ENCODE results near the gene EHD3.

The EHD3 gene

GRCh38 chr2:31237348-31238017 lies 3.5 kb downstream of the EHD3 start:
- peak; percentile 13 for DNase-seq

- DNase-seq = peak; percentile 24
Observed at GRCh38 chr2:31238126-31238905, 4.4 kb downstream of the EHD3 start.

GRCh38 chr2:31238906-31239592 lies 5.1 kb downstream of the EHD3 start:
- DNase-seq = peak; percentile 40

- peak; percentile 37 for DNase-seq
Observed at GRCh38 chr2:31239593-31240177, 5.7 kb downstream of the EHD3 start.

DNA sequence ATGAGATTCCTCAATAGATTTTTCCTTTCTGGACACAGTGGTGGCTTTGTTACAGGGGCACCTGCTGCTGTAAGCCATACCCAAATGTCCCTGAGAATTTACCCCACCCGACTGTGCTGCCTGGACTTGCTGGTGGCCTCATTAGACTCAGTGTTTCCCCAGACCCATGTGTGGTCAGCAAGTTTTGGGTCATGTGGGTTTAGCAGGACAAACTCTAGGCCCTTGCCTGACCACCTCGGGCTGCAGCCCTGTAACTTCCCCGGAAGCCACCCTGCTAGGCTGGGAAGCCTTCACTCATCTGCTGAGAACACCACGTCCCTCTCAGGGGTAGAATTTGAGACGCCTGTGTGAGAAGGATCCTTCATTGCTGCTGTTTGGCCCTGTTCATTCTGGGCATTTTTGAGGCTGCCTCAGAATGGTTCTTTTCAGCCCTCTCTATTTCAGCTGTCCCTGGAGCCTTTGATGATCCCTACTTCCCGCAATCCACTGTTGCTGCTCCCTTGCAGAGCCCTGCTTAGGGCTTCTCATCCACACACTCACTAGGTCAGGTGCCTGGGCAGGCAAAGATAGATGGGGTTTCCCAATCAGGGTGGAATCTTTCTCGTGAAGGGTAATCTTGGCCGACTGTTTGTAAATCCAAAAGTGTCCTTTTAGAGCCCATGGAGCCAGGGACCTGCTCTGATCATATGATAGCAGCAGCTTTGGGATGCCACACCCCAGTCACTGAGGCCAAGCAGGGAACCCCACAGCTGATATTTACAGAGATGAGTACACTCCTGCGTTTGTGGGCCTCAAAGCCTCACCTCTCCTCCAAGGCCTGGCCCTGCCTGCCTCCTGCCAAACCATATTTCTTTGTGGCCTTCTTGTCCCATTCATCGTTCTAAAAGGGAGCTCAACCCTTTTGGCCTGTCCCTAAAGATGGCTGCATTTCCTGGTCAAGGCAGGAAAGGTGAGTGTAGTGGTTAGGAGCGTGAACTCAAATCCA lies 6.7 kb downstream of the EHD3 start:
- DNase-seq = peak; percentile 32

- no peak for DNase-seq
Observed at GRCh38 chr2:31241625-31242270, 7.8 kb downstream of the EHD3 start.

GRCh38 chr2:31243053-31243452 lies 9.1 kb downstream of the EHD3 start:
- DNase-seq = no peak

GRCh38 chr2:31244101-31244500 lies 10.1 kb downstream of the EHD3 start:
- DNase-seq = no peak

- DNase-seq = no peak
Observed at GRCh38 chr2:31246184-31246852, 12.4 kb downstream of the EHD3 start.

DNA sequence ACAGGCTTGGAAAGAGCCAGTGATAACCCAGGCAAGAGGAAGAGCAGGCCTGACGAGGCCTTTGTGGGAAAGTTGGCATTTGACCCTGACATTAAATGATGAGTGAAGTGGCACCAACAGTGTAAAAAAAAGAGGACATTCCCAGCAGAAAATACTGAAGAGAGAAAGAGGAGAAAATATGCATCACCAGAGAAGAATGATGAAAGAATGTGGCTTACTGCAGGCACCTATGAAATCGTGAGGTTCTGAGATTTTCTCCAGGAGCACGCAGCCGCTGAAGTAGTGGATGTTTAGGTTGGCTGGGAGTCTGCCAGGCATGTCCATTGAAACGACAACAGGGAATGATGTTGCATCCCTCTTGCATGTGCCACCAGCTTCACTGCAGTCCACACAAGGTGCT lies 13.8 kb downstream of the EHD3 start:
- no peak for DNase-seq

DNA sequence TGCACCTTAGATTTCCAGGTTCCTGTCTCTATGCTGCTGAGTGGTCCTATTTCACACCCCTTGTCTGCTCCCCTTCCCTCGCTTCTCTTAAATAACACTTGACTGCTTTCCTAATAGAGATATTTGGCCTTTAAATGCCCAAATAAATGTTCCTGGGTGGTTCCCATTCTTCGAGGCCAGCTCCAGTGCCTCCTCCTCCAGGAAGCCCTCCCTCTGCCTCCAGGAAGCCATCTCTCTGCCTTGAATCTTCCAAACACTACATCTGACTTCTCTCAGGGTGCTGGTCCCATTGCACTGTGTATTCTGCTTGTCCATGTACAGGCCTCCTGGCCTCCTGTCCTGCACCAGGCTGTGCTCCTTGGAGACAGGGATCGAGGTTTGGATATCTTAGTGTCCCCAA lies 14.2 kb downstream of the EHD3 start:
- DNase-seq = no peak

DNA sequence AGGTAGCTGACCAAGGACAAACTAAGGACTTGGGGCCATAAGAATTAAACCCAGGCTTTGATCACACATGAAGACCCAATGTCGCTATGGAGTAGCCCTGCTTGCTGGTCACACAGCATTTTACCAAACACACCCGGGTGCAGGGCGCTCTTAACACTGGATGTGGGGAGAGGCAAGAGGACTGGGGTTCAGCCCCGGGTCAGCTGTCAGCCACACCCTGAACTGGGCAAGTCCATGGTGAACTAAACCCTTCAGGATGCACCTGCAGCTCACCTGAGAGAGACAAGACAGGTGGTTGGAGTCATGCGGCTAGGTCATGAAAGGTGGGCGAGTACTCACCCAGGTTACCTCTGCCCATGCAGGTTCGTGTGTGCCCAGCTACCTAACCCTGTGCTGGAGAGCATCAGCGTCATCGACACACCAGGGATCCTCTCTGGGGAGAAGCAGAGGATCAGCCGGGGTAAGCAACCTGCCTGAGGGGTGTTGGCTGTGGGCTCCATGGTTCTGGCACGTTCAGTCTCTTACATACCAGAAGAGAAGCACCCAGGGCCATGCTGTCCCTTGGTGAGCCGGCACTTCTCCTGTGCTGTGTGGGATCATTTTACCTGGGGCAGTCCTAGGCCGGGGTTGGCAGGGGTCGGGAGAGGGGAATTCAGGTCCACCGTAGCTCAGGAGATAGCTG lies 15.2 kb downstream of the EHD3 start:
- no peak for DNase-seq

GRCh38 chr2:31251018-31251417 lies 17.1 kb downstream of the EHD3 start:
- DNase-seq = no peak

DNA sequence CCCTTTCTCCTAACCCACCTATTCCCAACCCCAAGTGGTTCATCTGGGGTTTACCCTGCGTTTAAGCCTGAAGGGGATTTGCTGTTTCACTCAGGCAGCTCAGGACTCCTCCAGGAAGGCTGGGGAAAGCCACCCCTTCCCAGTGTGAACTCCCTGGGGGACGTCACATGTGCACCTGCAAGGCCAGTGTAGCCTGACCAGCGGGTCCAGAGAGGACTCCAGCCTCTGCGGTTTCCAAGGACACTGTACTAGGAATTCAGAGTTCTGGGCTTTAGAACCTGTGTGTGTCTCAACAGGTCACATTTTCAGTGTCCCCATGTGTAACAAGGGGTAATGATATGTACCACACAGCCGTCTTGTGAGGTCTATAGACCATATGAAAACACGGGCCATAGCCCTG lies 17.9 kb downstream of the EHD3 start:
- DNase-seq = no peak

DNA sequence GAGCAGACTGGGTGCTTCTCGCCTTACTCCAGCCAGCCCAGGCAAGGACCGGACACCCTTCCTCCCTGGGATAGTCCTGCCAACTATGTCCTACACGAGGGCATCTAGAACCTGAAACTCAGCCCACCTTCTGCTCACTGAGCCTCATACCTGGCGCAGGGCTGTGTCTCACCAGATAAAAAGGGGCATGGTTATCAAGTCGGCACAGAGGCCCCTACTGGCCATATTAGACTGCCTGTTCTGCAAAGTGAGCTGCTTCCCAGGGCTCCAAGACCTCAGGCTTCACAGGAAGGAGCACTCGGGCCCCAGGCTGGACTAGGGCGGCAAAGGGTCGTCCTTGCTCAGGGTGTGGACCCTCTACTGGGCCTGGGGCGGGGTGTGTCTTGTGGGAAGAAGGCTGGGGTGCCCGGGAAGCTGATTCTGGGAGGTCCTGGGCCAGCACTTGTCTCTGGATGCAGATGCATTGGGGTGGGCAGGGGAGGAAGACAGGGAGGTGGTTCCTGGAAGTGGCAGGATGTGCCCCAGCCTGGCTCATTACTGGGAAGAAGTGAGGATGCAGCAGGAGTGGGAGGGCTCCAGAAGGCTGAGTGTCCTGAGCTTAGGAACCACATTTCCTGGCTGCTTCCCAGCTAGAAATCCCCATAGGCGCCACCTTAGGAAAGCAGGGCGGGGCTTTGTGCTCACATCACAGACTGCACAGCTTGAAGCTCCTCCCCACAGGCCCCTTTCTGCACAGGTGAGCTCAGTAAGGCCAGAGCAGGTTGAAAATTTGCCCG lies 19.6 kb downstream of the EHD3 start:
- DNase-seq = no peak

- no peak for DNase-seq
Observed at GRCh38 chr2:31254237-31255203, 20.6 kb downstream of the EHD3 start.

DNA sequence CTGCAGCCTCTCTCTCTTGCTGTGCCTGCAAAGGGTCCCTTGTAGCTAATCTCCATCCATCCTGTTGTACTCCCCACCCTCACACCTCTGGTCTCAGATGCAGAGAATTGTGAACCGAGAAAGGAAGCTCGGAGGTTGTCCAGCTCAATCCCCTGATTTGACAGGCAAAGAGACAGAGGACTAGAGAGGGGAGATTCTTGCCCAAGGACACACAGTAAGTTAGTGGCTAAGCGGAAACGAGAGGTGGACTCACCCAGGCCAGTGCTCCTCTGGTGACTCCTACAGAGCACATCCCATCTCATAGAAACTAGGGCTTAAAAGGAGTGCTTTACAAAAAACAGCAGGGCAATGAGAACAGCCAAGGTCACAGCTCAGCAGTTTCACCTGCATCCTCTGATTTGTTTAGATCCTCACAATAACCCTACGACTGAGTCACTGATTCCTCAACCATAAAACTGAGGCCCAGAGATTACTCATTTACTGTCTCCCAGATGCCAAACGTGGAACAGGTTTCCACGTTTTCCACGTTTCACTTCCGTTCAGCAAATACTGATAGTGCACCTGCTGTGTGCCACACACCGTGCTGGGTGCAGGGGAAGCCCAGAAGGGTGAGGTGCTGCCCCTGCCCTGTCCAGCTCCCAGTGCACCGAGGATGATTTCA lies 22.1 kb downstream of the EHD3 start:
- DNase-seq = no peak

Measured in activated CD8-positive, alpha-beta memory T cell treated with anti-CD3 and anti-CD28 coated beads for 24 hours (primary cell).